Measurements from ENCODE around the gene WDR88. TPM values are rescaled to one million over a fixed set of nuclear protein-coding genes. Genes with fewer than 3 reads are reported as not detected.
"Not testable (repeated sequence)": the region's sequence is repeated elsewhere in the genome, so short reads cannot be mapped to it uniquely, and the experiment has no call there.

Gene WDR88
- polyA plus RNA-seq, 3 donors from 2014 or later: 0.26 to 0.45 TPM; not detected in 1

DNA sequence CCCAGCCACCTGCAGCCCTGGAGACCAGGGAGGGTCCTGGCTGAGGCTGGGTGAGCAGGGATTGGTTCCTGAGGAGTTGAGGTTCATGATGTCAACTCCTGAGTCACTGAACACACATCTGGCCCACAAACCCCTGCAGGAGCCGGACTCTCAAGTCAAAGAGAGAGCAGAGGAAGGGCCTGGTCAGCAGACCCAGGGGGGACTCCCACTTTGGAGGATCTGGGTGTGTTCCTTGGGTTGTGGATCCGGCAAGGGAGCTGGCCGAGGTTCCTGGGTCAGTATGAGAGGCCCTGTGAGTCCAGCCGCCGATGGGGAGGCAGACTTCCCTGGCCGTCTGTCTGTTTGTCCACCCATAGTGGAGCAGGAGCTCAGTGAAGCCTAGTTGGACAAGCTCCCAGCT is 89.7 kb downstream of the WDR88 start:
- H3K4me3 Mint-ChIP-seq: no peak overlapping the region
- no peak overlapping the region for H3K27ac Mint-ChIP-seq
- DNase-seq: no peak
- H3K4me1 Mint-ChIP-seq: peaks cover 9 to 10% of the 10 kb centered on the region in 2 donors
- peaks cover 0 to 4% (median 0%) of the 10 kb centered on the region in 6 donors for H3K9me3 Mint-ChIP-seq
- H3K27me3 Mint-ChIP-seq (ENCODE audit: low read depth in 3 of 3): peaks cover 10 to 16% (median 15%) of the 10 kb centered on the region in 3 donors
- H3K36me3 Mint-ChIP-seq: peaks cover 0 to 4% (median 3%) of the 10 kb centered on the region in 3 donors

DNA sequence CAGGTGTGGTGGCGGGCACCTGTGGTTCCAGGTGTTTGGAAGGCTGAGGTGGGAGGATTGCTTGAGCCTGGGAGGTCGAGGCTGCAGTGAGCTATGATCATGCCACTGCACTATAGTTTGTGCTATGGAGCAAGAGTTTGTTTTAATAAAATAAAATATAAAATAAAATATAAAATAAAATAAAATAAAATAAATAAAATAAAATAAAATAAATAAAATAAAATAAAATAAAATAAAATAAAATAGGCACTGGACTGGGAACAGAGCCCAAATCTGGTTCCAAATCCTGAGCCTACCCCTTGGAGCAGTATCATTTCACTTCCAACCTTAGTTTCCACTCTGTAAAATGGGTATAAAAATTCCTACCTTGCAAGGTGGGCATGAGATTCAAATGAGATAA is 90.3 kb downstream of the WDR88 start:
- not testable (repeated sequence) for H3K27ac Mint-ChIP-seq, H3K9me3 Mint-ChIP-seq, DNase-seq, H3K4me3 Mint-ChIP-seq, H3K36me3 Mint-ChIP-seq
- Mint-ChIP-seq H3K4me1 (peaks cover 9 to 12% of the 10 kb centered on the region in 2 donors), H3K27me3 (ENCODE audit: low read depth in 3 of 3) (peaks cover 10 to 19% (median 15%) of the 10 kb centered on the region in 3 donors)

DNA sequence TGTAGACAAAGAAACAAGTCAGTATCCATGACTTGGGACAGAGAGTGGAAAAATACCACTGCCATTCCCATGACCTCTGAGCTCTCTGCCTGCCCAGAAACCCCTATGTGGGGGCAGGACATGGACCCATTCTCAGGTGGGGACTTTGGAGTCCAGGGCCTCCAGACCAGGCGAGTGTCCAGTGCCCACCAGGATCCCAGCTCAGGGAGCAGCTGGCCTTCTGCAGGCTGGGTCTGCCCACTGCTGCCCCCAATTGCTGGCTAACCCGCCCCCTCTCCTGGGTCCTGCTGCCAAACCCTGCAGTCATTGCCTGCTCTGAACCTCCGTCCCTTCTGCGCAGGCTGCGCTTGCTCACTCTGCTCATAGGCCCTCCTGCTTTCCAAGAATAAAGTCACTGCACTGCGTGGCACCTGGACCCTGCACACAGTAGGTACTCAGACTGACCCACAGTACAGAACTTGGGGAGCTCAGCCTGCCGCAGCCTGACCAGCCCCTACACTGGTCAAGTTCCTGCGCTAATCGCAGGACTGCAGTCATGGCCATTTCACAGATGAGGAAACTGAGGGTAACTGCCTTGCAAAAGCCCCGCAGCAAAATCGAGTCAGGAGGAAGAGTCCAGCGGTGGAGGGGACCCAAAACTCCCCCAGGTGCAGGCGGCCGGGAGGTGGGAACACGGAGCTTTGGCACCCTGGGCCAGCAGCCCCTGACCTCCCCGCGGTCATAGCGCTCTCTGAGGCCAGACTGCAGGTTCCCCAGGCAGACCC is 93.0 kb downstream of the WDR88 start:
- no peak for DNase-seq
- Mint-ChIP-seq H3K9me3 (peaks cover 14 to 18% (median 16%) of the 10 kb centered on the region in 6 donors), H3K27me3 (ENCODE audit: low read depth in 3 of 3) (peaks cover 19 to 33% (median 27%) of the 10 kb centered on the region in 3 donors), H3K4me3 (peak overlapping the region; percentile 40 to 67 (median 47)), H3K36me3 (peaks cover 6 to 15% (median 10%) of the 10 kb centered on the region in 3 donors), H3K4me1 (peaks cover 9 to 15% of the 10 kb centered on the region in 2 donors), H3K27ac (no peak overlapping the region)

Other genes with a start within 250 kb of the WDR88 start
- gene CEP89, start 160.2 kb upstream of the WDR88 start, polyA plus RNA-seq: 10 to 100 TPM in 2 of 3 donors, 1 to 10 TPM in 1; 5.1 to 17.0 (median 11.4) TPM
- 1 to 10 TPM; 3.5 to 8.2 (median 4.2) TPM for gene FAAP24, start 159.9 kb upstream of the WDR88 start, polyA plus RNA-seq
- gene RHPN2, start 67.2 kb upstream of the WDR88 start, polyA plus RNA-seq: not detected
- gene GPATCH1, start 50.9 kb upstream of the WDR88 start, polyA plus RNA-seq: 1 to 10 TPM; 2.6 to 5.5 (median 3.7) TPM
- gene LRP3, start 62.2 kb downstream of the WDR88 start, polyA plus RNA-seq: not detected
- not detected for gene SLC7A10, start 93.7 kb downstream of the WDR88 start, polyA plus RNA-seq
- 1 to 10 TPM; 2.7 to 5.3 (median 3.9) TPM for gene CEBPA, start 170.4 kb downstream of the WDR88 start, polyA plus RNA-seq
- gene CEBPG, start 241.6 kb downstream of the WDR88 start, polyA plus RNA-seq: 10 to 100 TPM in 2 of 3 donors, 1 to 10 TPM in 1; 7.4 to 14.8 (median 12.3) TPM

All from immature natural killer cell (primary cell).